GM23248 (cell line): ENCODE data around the gene PPP2R2B. TPM values are rescaled to one million over a fixed set of nuclear protein-coding genes. Genes with fewer than 3 reads are reported as not detected.

Source experiments
- DNase-seq: peaks from one replicate; pipeline ENCODE4 v3.0.0-alpha.2; 2015
- H2AFZ ChIP-seq: fragments of 200-600 bp; sonication (generic); 2 replicates; pipeline ENCODE4 v1.6.1; 2016; ENCODE audit warnings: antibody characterized with exemption
- H3F3A ChIP-seq: fragments of 200-600 bp; sonication (generic); 2 replicates; pipeline ENCODE4 v1.6.1; 2016; ENCODE audit warnings: mild to moderate bottlenecking, antibody characterized with exemption, mixed run types; ENCODE audit not compliant: insufficient read depth
- H3K27ac ChIP-seq: fragments of 200-600 bp; sonication (generic); 2 replicates; pipeline ENCODE4 v1.5.1; 2016; ENCODE audit warnings: mild to moderate bottlenecking
- H3K27me3 ChIP-seq: fragments of 200-600 bp; sonication (generic); replicated peaks from 2 replicates; pipeline ENCODE4 v1.6.1; 2016; ENCODE audit warnings: mild to moderate bottlenecking; ENCODE audit not compliant: insufficient read depth
- H3K36me3 ChIP-seq: fragments of 200-600 bp; sonication (generic); 2 replicates; pipeline ENCODE4 v1.6.1; 2016; ENCODE audit warnings: low read depth, mild to moderate bottlenecking
- H3K4me1 ChIP-seq: fragments of 200-600 bp; sonication (generic); 2 replicates; pipeline ENCODE4 v1.6.1; 2016; ENCODE audit warnings: mild to moderate bottlenecking; ENCODE audit not compliant: insufficient read depth
- H3K4me2 ChIP-seq: fragments of 200-600 bp; sonication (generic); one replicate; pipeline ENCODE4 v1.6.1; 2016; ENCODE audit warnings: mild to moderate bottlenecking; ENCODE audit not compliant: unreplicated experiment
- H3K4me3 ChIP-seq: fragments of 200-600 bp; sonication (generic); 2 replicates; pipeline ENCODE4 v1.5.1; 2016; ENCODE audit warnings: mild to moderate bottlenecking
- H3K79me2 ChIP-seq: fragments of 200-600 bp; sonication (generic); 2 replicates; pipeline ENCODE4 v1.6.1; 2016; ENCODE audit warnings: mild to moderate bottlenecking; ENCODE audit not compliant: insufficient read depth
- H3K9ac ChIP-seq: fragments of 200-600 bp; sonication (generic); 2 replicates; pipeline ENCODE4 v1.6.1; 2016; ENCODE audit warnings: mild to moderate bottlenecking
- H3K9me2 ChIP-seq: fragments of 200-600 bp; sonication (generic); 2 replicates; pipeline ENCODE4 v1.6.1; 2016; ENCODE audit warnings: mixed run types, mild to moderate bottlenecking, moderate library complexity; ENCODE audit not compliant: insufficient read depth
- H3K9me3 ChIP-seq: fragments of 200-600 bp; sonication (generic); one replicate; pipeline ENCODE4 v1.6.1; 2017; ENCODE audit warnings: low read depth
- H4K20me1 ChIP-seq: fragments of 200-600 bp; sonication (generic); 2 replicates; pipeline ENCODE4 v1.6.0; 2016; ENCODE audit not compliant: insufficient read depth
- EZH2 ChIP-seq: fragments of 200-600 bp; sonication (generic); IDR thresholded peaks from 2 replicates; pipeline ENCODE4 v1.6.1; 2018; ENCODE audit warnings: antibody characterized with exemption, mild to moderate bottlenecking; ENCODE audit not compliant: insufficient read depth, poor library complexity, severe bottlenecking
- EZH2phosphoT487 ChIP-seq: fragments of 200-600 bp; sonication (generic); IDR thresholded peaks from 2 replicates; pipeline ENCODE4 v1.6.1; 2018; ENCODE audit warnings: antibody characterized with exemption, moderate library complexity, mild to moderate bottlenecking, low read depth; ENCODE audit not compliant: insufficient read depth
- WGBS, 2 experiments: methylation state at CpG; one replicate each; pipeline ENCODE4 v1.1.6; 2015 to 2017; ENCODE audit warnings: low lambda C conversion rate in 2 of 2, low coverage in 1 of 2; ENCODE audit errors: missing lambda C conversion rate in 2 of 2; 5-methylcytosine and 5-hydroxymethylcytosine counted together
- in situ Hi-C: fragments of 300-500 bp; cut with MboI; formaldehyde crosslinking; loops from 2 replicates; pipeline ENCODE4 v1.15.0; 2020
- polyA plus RNA-seq: library from polyadenylated mRNA; unstranded; fragments of >200 nt; fragmentation: Nextera tagmentation; extraction: Ambion mirVana; gene quantifications from 2 replicates; pipeline ENCODE4 v1.2.1, GENCODE V29; 2016
- total RNA-seq: library from RNA; depleted of rRNA; stranded (reverse); fragments of >200 nt; shearing (Covaris generic); gene quantifications from 2 replicates; pipeline ENCODE4 v1.2.3, GENCODE V29; 2014

PPP2R2B gene
- total and polyA plus RNA-seq, 2 experiments from 2014 or later, result 0.11 to 0.28 TPM

GRCh38 chr5:146703899-146704298 is 174.7 kb downstream of the PPP2R2B start:
- WGBS, 2 experiments, result 0% methylated on average over 1 of the region's 1 CpG
- TF ChIP-seq EZH2phosphoT487, result no peak
- no peak for TF ChIP-seq EZH2
- Histone ChIP-seq H3F3A (no peaks in the 10 kb centered on the region), H2AFZ (no peak overlapping the region), H3K9me2 (no peaks in the 10 kb centered on the region), H3K36me3 (no peaks in the 10 kb centered on the region), H3K4me2 (peak overlapping the region; percentile 9), H3K4me1 (no peaks in the 10 kb centered on the region; the same call in 1 of the 2 replicates), H3K27me3 (no peaks in the 10 kb centered on the region), H4K20me1 (no peaks in the 10 kb centered on the region), H3K4me3 (no peak overlapping the region), H3K27ac (no peak overlapping the region), H3K79me2 (no peaks in the 10 kb centered on the region), H3K9ac (no peak overlapping the region), H3K9me3 (no peaks in the 10 kb centered on the region)
- in situ Hi-C loops, result no loop called here
- peak; percentile 26 for DNase-seq

- H3K9me2 ChIP-seq, result no peaks in the 10 kb centered on the region
- no peaks in the 10 kb centered on the region for H3K27me3 ChIP-seq
- in situ Hi-C loops, result no loop called here
- no peak overlapping the region for H3K27ac ChIP-seq
- no peaks in the 10 kb centered on the region for H3K79me2 ChIP-seq
- no peaks in the 10 kb centered on the region for H4K20me1 ChIP-seq
- peak; percentile 17 for DNase-seq
- H3K4me3 ChIP-seq, result no peak overlapping the region
- TF ChIP-seq EZH2, result no peak
- no peak for TF ChIP-seq EZH2phosphoT487
- no peak overlapping the region for H3K9ac ChIP-seq
- no peaks in the 10 kb centered on the region for H3K9me3 ChIP-seq
- H3K36me3 ChIP-seq, result no peaks in the 10 kb centered on the region
- H3K4me1 ChIP-seq, result no peaks in the 10 kb centered on the region; the same call in 1 of the 2 replicates
- H3K4me2 ChIP-seq, result no peak overlapping the region
- no peaks in the 10 kb centered on the region for H3F3A ChIP-seq
- no peak overlapping the region for H2AFZ ChIP-seq
Observed at GRCh38 chr5:146703499-146703898, 175.1 kb downstream of the PPP2R2B start.

GRCh38 chr5:146699664-146700418 is 178.7 kb downstream of the PPP2R2B start:
- H3K27ac ChIP-seq, result no peak overlapping the region
- 43 to 46% methylated on average over 6 of the region's 6 CpGs for WGBS, 2 experiments
- H3F3A ChIP-seq, result no peaks in the 10 kb centered on the region
- no peak overlapping the region for H3K4me3 ChIP-seq
- H3K27me3 ChIP-seq, result no peaks in the 10 kb centered on the region
- no peak overlapping the region for H3K4me2 ChIP-seq
- no peaks in the 10 kb centered on the region for H3K9me3 ChIP-seq
- H4K20me1 ChIP-seq, result no peaks in the 10 kb centered on the region
- no peaks in the 10 kb centered on the region; the same call in 1 of the 2 replicates for H3K4me1 ChIP-seq
- TF ChIP-seq EZH2 (no peak), EZH2phosphoT487 (no peak)
- no peak overlapping the region for H3K9ac ChIP-seq
- H3K9me2 ChIP-seq, result no peaks in the 10 kb centered on the region
- H2AFZ ChIP-seq, result no peak overlapping the region
- no peaks in the 10 kb centered on the region for H3K79me2 ChIP-seq
- in situ Hi-C loops, result no loop called here
- no peaks in the 10 kb centered on the region for H3K36me3 ChIP-seq
- DNase-seq, result no peak

DNA sequence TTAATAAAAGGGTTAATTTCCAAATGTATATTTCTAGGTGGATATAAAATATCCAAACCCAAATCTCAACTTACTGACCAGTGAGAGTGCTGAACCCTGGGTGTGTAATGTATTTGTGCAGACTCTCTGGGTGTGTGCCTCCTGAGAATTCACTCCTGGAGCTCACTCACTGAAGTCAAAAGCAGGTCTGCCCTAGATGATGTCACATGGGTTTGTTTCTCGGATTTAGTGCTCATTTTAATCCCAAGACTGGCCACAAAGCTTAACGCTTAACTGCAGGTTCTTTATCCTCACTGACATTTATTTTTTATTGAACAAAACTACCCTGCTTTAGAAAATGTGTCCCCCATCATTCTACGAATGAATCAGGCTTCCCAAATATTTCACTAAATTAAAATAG is 179.4 kb downstream of the PPP2R2B start:
- Histone ChIP-seq H3K9ac (no peak overlapping the region), H3K4me1 (no peaks in the 10 kb centered on the region; the same call in 1 of the 2 replicates), H3K4me3 (no peak overlapping the region), H3K27ac (no peak overlapping the region), H3K9me3 (no peaks in the 10 kb centered on the region), H2AFZ (no peak overlapping the region), H3K36me3 (no peaks in the 10 kb centered on the region), H3K79me2 (no peaks in the 10 kb centered on the region), H3K27me3 (no peaks in the 10 kb centered on the region), H3F3A (no peaks in the 10 kb centered on the region), H4K20me1 (no peaks in the 10 kb centered on the region), H3K4me2 (no peak overlapping the region), H3K9me2 (no peaks in the 10 kb centered on the region)
- DNase-seq, result no peak
- TF ChIP-seq EZH2phosphoT487 (no peak), EZH2 (no peak)
- in situ Hi-C loops, result no loop called here
- WGBS, 2 experiments, result 48 to 49% methylated on average over 3 of the region's 3 CpGs
